HepG2 (cell line): ENCODE results near the gene PLA2G4A. TPM values are rescaled to one million over a fixed set of nuclear protein-coding genes. Genes with fewer than 3 reads are reported as not detected.

Experiments
- ATAC-seq: fragments of 200-7000 bp; cut with Tn5 transposase; 3 replicates; pipeline ENCODE4 v1.9.1; 2020; ENCODE audit warnings: mild to moderate bottlenecking, moderate library complexity
- BruUV-seq: library from RNA; stranded (reverse); fragments of 400-500 nt; replicated peaks from 2 replicates; lab custom pipeline; 2021; lab: Mats Ljungman, UMichigan
- CTCF ChIA-PET: fragments of 300-600 bp; formaldehyde crosslinking; extraction: SDS; loops from one replicate; lab custom pipeline; 2021; ENCODE audit warnings: low total read pairs, inconsistent platforms, low intra/inter-chr PET ratio; lab: Yijun Ruan, JAX
- POLR2A ChIA-PET: fragments of 350-600 bp; sonication (Branson Sonifier 250); formaldehyde crosslinking; loops from one replicate; lab custom pipeline; 2020; ENCODE audit warnings: antibody characterized with exemption, inconsistent platforms; lab: Yijun Ruan, JAX
- DNase-seq: peaks from one replicate; pipeline ENCODE4 v3.0.0-alpha.2; 2015; ENCODE audit warnings: low spot score
- FAIRE-seq: peaks from 3 replicates; lab custom pipeline; 2011; peaks lifted over from hg19 to GRCh38; lab: Jason Lieb, UNC
- H2AFZ ChIP-seq: one replicate; pipeline ENCODE4 v1.6.1; 2011; ENCODE audit warnings: low read length, inconsistent platforms
- H3K27ac ChIP-seq: fragments of 300-600 bp; 3 replicates; pipeline ENCODE4 v1.8.0; 2011; ENCODE audit warnings: mixed run types, mild to moderate bottlenecking, mixed read lengths, low read length, inconsistent platforms; ENCODE audit not compliant: insufficient read depth; ENCODE audit errors: extremely low read length
- H3K27me3 ChIP-seq, 2 experiments: fragments of 200-600 bp in 1 of 2; 2 replicates in 1 of 2; 3 replicates in 1 of 2; pipeline versions ENCODE4 v1.6.0 to v1.8.0; 2011; ENCODE audit warnings: low read length in 2 of 2, mild to moderate bottlenecking in 2 of 2, moderate library complexity in 2 of 2, inconsistent platforms in 1 of 2; ENCODE audit not compliant: insufficient read depth in 2 of 2, control insufficient read depth in 1 of 2
- H3K36me3 ChIP-seq, 2 experiments: fragments of 200-600 bp in 1 of 2; replicated peaks in 1 of 2; 2 replicates in 1 of 2; 3 replicates in 1 of 2; pipeline versions ENCODE4 v1.5.1 to v1.8.0; 2011; ENCODE audit warnings: low read length in 2 of 2, inconsistent platforms in 1 of 2; ENCODE audit not compliant: insufficient read depth in 2 of 2, control insufficient read depth in 1 of 2
- H3K4me1 ChIP-seq: 2 replicates; pipeline ENCODE4 v1.5.1; 2012; ENCODE audit warnings: low read length, inconsistent platforms; ENCODE audit not compliant: insufficient read depth
- H3K4me2 ChIP-seq: 2 replicates; pipeline ENCODE4 v1.6.0; 2011; ENCODE audit warnings: low read depth, low read length, inconsistent platforms
- H3K4me3 ChIP-seq, 3 experiments: fragments of 200-600 bp in 1 of 3; sonication (generic), shearing (Covaris generic) in 1 of 3; replicated peaks in 1 of 3; 2 replicates each; pipeline ENCODE4 v1.5.1; 2011 to 2016; ENCODE audit warnings: low read length in 3 of 3, inconsistent platforms in 2 of 3, low read depth in 2 of 3, mild to moderate bottlenecking in 2 of 3, control low read depth in 1 of 3, mixed read lengths in 1 of 3; ENCODE audit not compliant: insufficient read depth in 1 of 3
- H3K79me2 ChIP-seq: one replicate; pipeline ENCODE4 v1.6.1; 2011; ENCODE audit warnings: low read length, inconsistent platforms; ENCODE audit not compliant: insufficient read depth
- H3K9ac ChIP-seq: 2 replicates; pipeline ENCODE4 v1.6.0; 2011; ENCODE audit warnings: mild to moderate bottlenecking, low read depth, low read length, inconsistent platforms; ENCODE audit not compliant: insufficient read depth
- H3K9me3 ChIP-seq: 2 replicates; pipeline ENCODE4 v1.5.1; 2012; ENCODE audit warnings: mild to moderate bottlenecking, low read length
- H4K20me1 ChIP-seq: 2 replicates; pipeline ENCODE4 v1.6.0; 2011; ENCODE audit warnings: inconsistent platforms, mild to moderate bottlenecking, low read length, moderate library complexity; ENCODE audit not compliant: insufficient read depth
- ATF5 ChIP-seq: sonication (generic); formaldehyde crosslinking; IDR thresholded peaks from 2 replicates; pipeline ENCODE4 v1.4.0; 2020; ENCODE audit warnings: mild to moderate bottlenecking, low read depth, missing genetic modification reagents
- NFYB ChIP-seq: sonication (generic); formaldehyde crosslinking; IDR thresholded peaks from 2 replicates; pipeline ENCODE4 v1.4.0; 2020; ENCODE audit warnings: missing genetic modification reagents
- SMARCC2 ChIP-seq: fragments of 450-650 bp; IDR thresholded peaks from 2 replicates; pipeline ENCODE4 v1.6.1; 2017; ENCODE audit warnings: antibody characterized with exemption, mild to moderate bottlenecking
- SNAI1 ChIP-seq: sonication (generic); formaldehyde crosslinking; IDR thresholded peaks from 2 replicates; pipeline ENCODE4 v1.5.0; 2020; ENCODE audit warnings: mild to moderate bottlenecking, missing genetic modification reagents, borderline replicate concordance
- THAP9 ChIP-seq: sonication (generic); formaldehyde crosslinking; IDR thresholded peaks from 2 replicates; pipeline ENCODE4; 2020; ENCODE audit warnings: missing genetic modification reagents, mild to moderate bottlenecking, borderline replicate concordance
- ZNF335 ChIP-seq: sonication (generic); formaldehyde crosslinking; IDR thresholded peaks from 2 replicates; pipeline ENCODE4 v1.4.0; 2020; ENCODE audit warnings: missing genetic modification reagents
- ZNF772 ChIP-seq: sonication (generic); formaldehyde crosslinking; IDR thresholded peaks from 2 replicates; pipeline ENCODE4 v1.5.0; 2020; ENCODE audit warnings: mild to moderate bottlenecking, missing genetic modification reagents
- ZNF781 ChIP-seq: sonication (generic); formaldehyde crosslinking; IDR thresholded peaks from 2 replicates; pipeline ENCODE4 v1.5.1; 2020; ENCODE audit warnings: borderline replicate concordance, mild to moderate bottlenecking, missing genetic modification reagents; ENCODE audit errors: not compliant biosample characterization
- ZNF850 ChIP-seq: sonication (generic); formaldehyde crosslinking; conservative IDR thresholded peaks from 2 replicates; pipeline ENCODE4 v1.9.0; 2021; ENCODE audit warnings: mild to moderate bottlenecking, missing genetic modification reagents
- in situ Hi-C: cut with HindIII; loops from 2 replicates; pipeline ENCODE4 v1.10.0; 2017; ENCODE audit warnings: low pct_unique_long_range_greater_than_20kb; ENCODE audit not compliant: extremely low pct_ligation_motif_present
- intact Hi-C: fragments of 100-400 bp; cut with micrococcal nuclease; formaldehyde crosslinking; loops from one replicate; pipeline ENCODE4 v1.10.0; 2022; ENCODE audit not compliant: unreplicated experiment
- polyA plus RNA-seq, 8 experiments: library from polyadenylated mRNA; depleted of rRNA in 3 of 8; stranded (reverse) in 7 of 8; unstranded in 1 of 8; fragments of >200 nt; fragmentation: Illumina TruSeq in 4 of 8; extraction: Trizol in 4 of 8; gene quantifications; 2 replicates each; pipeline versions ENCODE4 v1.2.1 to v1.2.3, GENCODE V29; 2011 to 2016; ENCODE audit warnings: low read depth in 4 of 8, missing spikeins in 1 of 8, mixed read lengths in 1 of 8; ENCODE audit not compliant: insufficient read depth in 1 of 8
- total RNA-seq, 5 experiments: library from RNA; depleted of rRNA; stranded (reverse); fragments of >200 nt; fragmentation: Illumina TruSeq; extraction: Trizol; gene quantifications; 2 replicates each; pipeline ENCODE4 v1.2.3, GENCODE V29; 2016; ENCODE audit warnings: low read depth in 1 of 5

The PLA2G4A gene
- total and polyA plus RNA-seq, 2 of the 13 experiments (the other 11 are each of a cell fraction or from before 2014, with no cell fraction given): not detected

GRCh38 chr1:186965847-186966246, 137.1 kb downstream of the PLA2G4A start:
- Histone ChIP-seq H4K20me1 (no peaks in the 10 kb centered on the region), H2AFZ (no peak overlapping the region), H3K9me3 (no peaks in the 10 kb centered on the region), H3K27me3 (no peaks in the 10 kb centered on the region), H3K9ac (no peak overlapping the region), H3K4me3 (no peak overlapping the region), H3K4me1 (peaks cover 9% of the 10 kb centered on the region; the same call in 1 of the 2 replicates), H3K36me3 (no peaks in the 10 kb centered on the region), H3K79me2 (no peaks in the 10 kb centered on the region), H3K27ac (no peak overlapping the region), H3K4me2 (no peak overlapping the region)
- no peak for ATAC-seq
- no TSS peak for BruUV-seq
- in situ Hi-C loops: no loop called here
- no peak for FAIRE-seq
- DNase-seq: no peak
- ChIA-PET POLR2A (no interaction called here), CTCF (no interaction called here)
- no peak for TF ChIP-seq ZNF772 (CRISPR knock-in tag)
- TF ChIP-seq NFYB: no peak
- TF ChIP-seq ZNF781: no peak
- TF ChIP-seq SNAI1 (CRISPR knock-in tag): no peak
- no peak for TF ChIP-seq ZNF335 (CRISPR knock-in tag)
- TF ChIP-seq ATF5 (CRISPR knock-in tag): no peak
- TF ChIP-seq ZNF850 (CRISPR knock-in tag): no peak
- no peak for TF ChIP-seq THAP9 (CRISPR knock-in tag)
- no peak for TF ChIP-seq SMARCC2
- intact Hi-C loops: no loop called here
